Measurements from ENCODE around the gene IBSP. TPM values are rescaled to one million over a fixed set of nuclear protein-coding genes. Genes with fewer than 3 reads are reported as not detected.

IBSP gene
- total RNA-seq, 2 experiments from 2014 or later, result not detected

- Mint-ChIP-seq H3K27ac (no peak overlapping the region), H3K4me3 (no peak overlapping the region), H3K27me3 (ENCODE audit: low read depth) (peaks cover 21% of the 10 kb centered on the region), H3K36me3 (ENCODE audit: low read depth) (no peaks in the 10 kb centered on the region), H3K9me3 (no peaks in the 10 kb centered on the region), H3K4me1 (ENCODE audit: low read depth) (no peaks in the 10 kb centered on the region)
- intact Hi-C loops (cut with micrococcal nuclease), result loop anchor here (10.0 kb wide), 2 partner anchors 465 to 1345 kb away; no protein-coding TSS in a partner anchor
- DNase-seq, result no peak
- CTCF ChIA-PET, result interaction anchor here (0.6 kb wide), 1 partner anchor 532 kb away, joined by 5 read pairs; no protein-coding TSS in a partner anchor
Observed at GRCh38 chr4:87840149-87840548, 40.8 kb downstream of the IBSP start.

- intact Hi-C loops (cut with micrococcal nuclease), result loop anchor here (10.0 kb wide), 2 partner anchors 469 to 1349 kb away; no protein-coding TSS in a partner anchor
- H3K36me3 Mint-ChIP-seq (ENCODE audit: low read depth), result no peaks in the 10 kb centered on the region
- H3K4me3 Mint-ChIP-seq, result no peak overlapping the region
- DNase-seq, result no peak
- CTCF ChIA-PET, result interaction anchor here (0.6 to 1.7 kb wide), 2 partner anchors 9 to 346 kb away, joined by 3 to 5 read pairs; no protein-coding TSS in a partner anchor
- peaks cover 34% of the 10 kb centered on the region for H3K27me3 Mint-ChIP-seq (ENCODE audit: low read depth)
- H3K9me3 Mint-ChIP-seq, result no peaks in the 10 kb centered on the region
- H3K27ac Mint-ChIP-seq, result no peak overlapping the region
- peaks cover 2% of the 10 kb centered on the region for H3K4me1 Mint-ChIP-seq (ENCODE audit: low read depth)
Observed at GRCh38 chr4:87843936-87844335, 44.6 kb downstream of the IBSP start.

GRCh38 chr4:87844452-87844851, 45.1 kb downstream of the IBSP start:
- CTCF ChIA-PET, result interaction anchor here (1.7 kb wide), 1 partner anchor 9 kb away, joined by 5 read pairs; no protein-coding TSS in a partner anchor
- intact Hi-C loops (cut with micrococcal nuclease), result loop anchor here (10.0 kb wide), 2 partner anchors 470 to 1350 kb away; no protein-coding TSS in a partner anchor
- Mint-ChIP-seq H3K9me3 (no peaks in the 10 kb centered on the region), H3K4me3 (no peak overlapping the region), H3K4me1 (ENCODE audit: low read depth) (peaks cover 5% of the 10 kb centered on the region), H3K36me3 (ENCODE audit: low read depth) (no peaks in the 10 kb centered on the region), H3K27ac (no peak overlapping the region), H3K27me3 (ENCODE audit: low read depth) (peaks cover 35% of the 10 kb centered on the region)
- DNase-seq, result no peak

- H3K27ac Mint-ChIP-seq, result no peak overlapping the region
- H3K4me3 Mint-ChIP-seq, result no peak overlapping the region
- intact Hi-C loops (cut with micrococcal nuclease), result loop anchor here (5.0 to 10.0 kb wide), 3 partner anchors 471 to 1351 kb away; no protein-coding TSS in a partner anchor
- H3K9me3 Mint-ChIP-seq, result no peaks in the 10 kb centered on the region
- DNase-seq, result no peak
- peaks cover 5% of the 10 kb centered on the region for H3K4me1 Mint-ChIP-seq (ENCODE audit: low read depth)
- peaks cover 30% of the 10 kb centered on the region for H3K27me3 Mint-ChIP-seq (ENCODE audit: low read depth)
- CTCF ChIA-PET, result interaction anchor here (1.2 to 5.5 kb wide), 2 partner anchors 128 to 168 kb away, joined by 3 to 56 read pairs; no protein-coding TSS in a partner anchor
- H3K36me3 Mint-ChIP-seq (ENCODE audit: low read depth), result no peaks in the 10 kb centered on the region
Observed at GRCh38 chr4:87846226-87846625, 46.9 kb downstream of the IBSP start.

GRCh38 chr4:87848622-87849351, 49.4 kb downstream of the IBSP start:
- Mint-ChIP-seq H3K4me3 (peak overlapping the region; percentile 28), H3K27ac (no peak overlapping the region), H3K27me3 (ENCODE audit: low read depth) (peaks cover 22% of the 10 kb centered on the region), H3K36me3 (ENCODE audit: low read depth) (no peaks in the 10 kb centered on the region), H3K4me1 (ENCODE audit: low read depth) (peaks cover 5% of the 10 kb centered on the region), H3K9me3 (no peaks in the 10 kb centered on the region)
- peak; percentile 65 for DNase-seq
- intact Hi-C loops (cut with micrococcal nuclease), result loop anchor here (1.0 to 10.0 kb wide), 7 partner anchors 169 to 1354 kb away; no protein-coding TSS in a partner anchor
- CTCF ChIA-PET, result interaction anchor here (0.6 to 5.5 kb wide), 32 partner anchors 9 to 1154 kb away, joined by 3 to 56 read pairs (median 4); partner anchors contain the start of gene MEPE

GRCh38 chr4:87849612-87850011, 50.3 kb downstream of the IBSP start:
- H3K4me1 Mint-ChIP-seq (ENCODE audit: low read depth), result peaks cover 5% of the 10 kb centered on the region
- H3K27me3 Mint-ChIP-seq (ENCODE audit: low read depth), result peaks cover 19% of the 10 kb centered on the region
- no peaks in the 10 kb centered on the region for H3K36me3 Mint-ChIP-seq (ENCODE audit: low read depth)
- intact Hi-C loops (cut with micrococcal nuclease), result loop anchor here (1.0 to 10.0 kb wide), 7 partner anchors 170 to 1355 kb away; no protein-coding TSS in a partner anchor
- DNase-seq, result no peak
- no peak overlapping the region for H3K4me3 Mint-ChIP-seq
- no peak overlapping the region for H3K27ac Mint-ChIP-seq
- no peaks in the 10 kb centered on the region for H3K9me3 Mint-ChIP-seq
- CTCF ChIA-PET, result interaction anchor here (0.6 to 5.5 kb wide), 24 partner anchors 8 to 1153 kb away, joined by 3 to 56 read pairs (median 5); no protein-coding TSS in a partner anchor

GRCh38 chr4:87851332-87851731, 52.0 kb downstream of the IBSP start:
- no peak overlapping the region for H3K27ac Mint-ChIP-seq
- no peak for DNase-seq
- H3K4me1 Mint-ChIP-seq (ENCODE audit: low read depth), result peaks cover 5% of the 10 kb centered on the region
- no peaks in the 10 kb centered on the region for H3K36me3 Mint-ChIP-seq (ENCODE audit: low read depth)
- peaks cover 10% of the 10 kb centered on the region for H3K27me3 Mint-ChIP-seq (ENCODE audit: low read depth)
- intact Hi-C loops (cut with micrococcal nuclease), result no loop called here
- no peak overlapping the region for H3K4me3 Mint-ChIP-seq
- CTCF ChIA-PET, result interaction anchor here (0.6 to 5.5 kb wide), 6 partner anchors 13 to 361 kb away, joined by 3 to 56 read pairs (median 4); no protein-coding TSS in a partner anchor
- no peaks in the 10 kb centered on the region for H3K9me3 Mint-ChIP-seq

GRCh38 chr4:87851953-87852352, 52.6 kb downstream of the IBSP start:
- no peaks in the 10 kb centered on the region for H3K36me3 Mint-ChIP-seq (ENCODE audit: low read depth)
- no peaks in the 10 kb centered on the region for H3K9me3 Mint-ChIP-seq
- intact Hi-C loops (cut with micrococcal nuclease), result loop anchor here (2.0 kb wide), 1 partner anchor 663 kb away; no protein-coding TSS in a partner anchor
- H3K4me1 Mint-ChIP-seq (ENCODE audit: low read depth), result peaks cover 5% of the 10 kb centered on the region
- no peak for DNase-seq
- no peak overlapping the region for H3K27ac Mint-ChIP-seq
- H3K4me3 Mint-ChIP-seq, result no peak overlapping the region
- CTCF ChIA-PET, result interaction anchor here (0.6 to 2.1 kb wide), 9 partner anchors 15 to 360 kb away, joined by 3 to 25 read pairs (median 5); no protein-coding TSS in a partner anchor
- H3K27me3 Mint-ChIP-seq (ENCODE audit: low read depth), result peaks cover 10% of the 10 kb centered on the region

- H3K27ac Mint-ChIP-seq, result no peak overlapping the region
- intact Hi-C loops (cut with micrococcal nuclease), result loop anchor here (1.0 to 2.0 kb wide), 4 partner anchors 120 to 662 kb away; no protein-coding TSS in a partner anchor
- no peak overlapping the region for H3K4me3 Mint-ChIP-seq
- no peak for DNase-seq
- H3K4me1 Mint-ChIP-seq (ENCODE audit: low read depth), result peaks cover 5% of the 10 kb centered on the region
- no peaks in the 10 kb centered on the region for H3K9me3 Mint-ChIP-seq
- CTCF ChIA-PET, result interaction anchor here (0.5 to 2.1 kb wide), 15 partner anchors 9 to 741 kb away, joined by 3 to 25 read pairs (median 4); partner anchors contain the start of gene PPM1K
- no peaks in the 10 kb centered on the region for H3K36me3 Mint-ChIP-seq (ENCODE audit: low read depth)
- H3K27me3 Mint-ChIP-seq (ENCODE audit: low read depth), result peaks cover 9% of the 10 kb centered on the region
Observed at GRCh38 chr4:87853108-87853507, 53.8 kb downstream of the IBSP start.

- intact Hi-C loops (cut with micrococcal nuclease), result loop anchor here (1.0 to 2.0 kb wide), 4 partner anchors 119 to 661 kb away; no protein-coding TSS in a partner anchor
- no peak for DNase-seq
- Mint-ChIP-seq H3K4me3 (no peak overlapping the region), H3K27me3 (ENCODE audit: low read depth) (peaks cover 6% of the 10 kb centered on the region), H3K4me1 (ENCODE audit: low read depth) (peaks cover 3% of the 10 kb centered on the region), H3K36me3 (ENCODE audit: low read depth) (no peaks in the 10 kb centered on the region), H3K27ac (no peak overlapping the region), H3K9me3 (no peaks in the 10 kb centered on the region)
- CTCF ChIA-PET, result interaction anchor here (0.8 to 2.1 kb wide), 5 partner anchors 12 to 133 kb away, joined by 3 to 25 read pairs (median 5); no protein-coding TSS in a partner anchor
Observed at GRCh38 chr4:87853891-87854290, 54.5 kb downstream of the IBSP start.

GRCh38 chr4:87855559-87855958, 56.2 kb downstream of the IBSP start:
- Mint-ChIP-seq H3K27me3 (ENCODE audit: low read depth) (peaks cover 4% of the 10 kb centered on the region), H3K36me3 (ENCODE audit: low read depth) (no peaks in the 10 kb centered on the region), H3K4me3 (no peak overlapping the region), H3K27ac (no peak overlapping the region), H3K4me1 (ENCODE audit: low read depth) (no peaks in the 10 kb centered on the region), H3K9me3 (no peaks in the 10 kb centered on the region)
- CTCF ChIA-PET, result interaction anchor here (0.6 to 1.1 kb wide), 2 partner anchors 45 to 356 kb away, joined by 3 read pairs; no protein-coding TSS in a partner anchor
- intact Hi-C loops (cut with micrococcal nuclease), result no loop called here
- no peak for DNase-seq

GRCh38 chr4:87856816-87857215, 57.5 kb downstream of the IBSP start:
- CTCF ChIA-PET, result interaction anchor here (1.5 to 1.9 kb wide), 2 partner anchors 117 to 119 kb away, joined by 4 to 5 read pairs; partner anchors contain the start of gene SPP1
- peaks cover 4% of the 10 kb centered on the region for H3K27me3 Mint-ChIP-seq (ENCODE audit: low read depth)
- H3K4me3 Mint-ChIP-seq, result no peak overlapping the region
- no peaks in the 10 kb centered on the region for H3K4me1 Mint-ChIP-seq (ENCODE audit: low read depth)
- intact Hi-C loops (cut with micrococcal nuclease), result no loop called here
- no peak for DNase-seq
- no peaks in the 10 kb centered on the region for H3K9me3 Mint-ChIP-seq
- H3K27ac Mint-ChIP-seq, result no peak overlapping the region
- no peaks in the 10 kb centered on the region for H3K36me3 Mint-ChIP-seq (ENCODE audit: low read depth)

Measured in activated naive CD4-positive, alpha-beta T cell treated with anti-CD3 and anti-CD28 coated beads for 36 hours (primary cell).